ENCODE data around the gene PRDM4. TPM values are rescaled to one million over a fixed set of nuclear protein-coding genes. Genes with fewer than 3 reads are reported as not detected.

Gene PRDM4
- total RNA-seq, 1 donor from 2014 or later: 25.9 TPM

GRCh38 chr12:107684029-107684795 is 76.7 kb downstream of the PRDM4 start:
- Histone ChIP-seq H3K27me3 (peaks cover 2% of the 10 kb centered on the region), H3K4me3 (no peak overlapping the region), H3K4me1 (peaks cover 9% of the 10 kb centered on the region), H3K36me3 (peaks cover 10% of the 10 kb centered on the region), H3K27ac (no peak overlapping the region), H3K9me3 (no peaks in the 10 kb centered on the region)
- TF ChIP-seq CTCF (IDR thresholded peaks at IDR 0.05): no peak
- intact Hi-C loops (cut with DNase I): no loop called here
- ATAC-seq (no peak), DNase-seq (no peak)

Other genes starting within 250 kb of the PRDM4 start
- gene PWP1, start 75.3 kb downstream of the PRDM4 start, total RNA-seq: 25.8 TPM
- gene ASCL4, start 13.6 kb upstream of the PRDM4 start, total RNA-seq: not detected